K562 (cell line): ENCODE results near the gene IFNGR1. TPM values are rescaled to one million over a fixed set of nuclear protein-coding genes. Genes with fewer than 3 reads are reported as not detected.

Experiments
- ATAC-seq: fragments of 200-7000 bp; cut with Tn5 transposase; 3 replicates; pipeline ENCODE4 v1.9.1; 2020; ENCODE audit warnings: moderate library complexity
- BruUV-seq: library from RNA; stranded (reverse); fragments of 400-500 nt; replicated peaks from 2 replicates; lab custom pipeline; 2021; lab: Mats Ljungman, UMichigan
- CTCF ChIA-PET: fragments of 300-600 bp; formaldehyde crosslinking; extraction: SDS; loops from one replicate; lab custom pipeline; 2021; ENCODE audit warnings: low intra/inter-chr PET ratio; lab: Yijun Ruan, JAX
- POLR2A ChIA-PET: fragments of 300-600, 350-650 bp; sonication (Branson Sonifier 250); formaldehyde crosslinking; extraction: SDS; loops from one replicate; lab custom pipeline; 2021; ENCODE audit warnings: antibody characterized with exemption, inconsistent platforms; lab: Yijun Ruan, JAX
- DNase-seq, 4 experiments: peaks; one replicate each; pipeline versions ENCODE4 v3.0.0 to v3.0.0-alpha.2; 2011 to 2018; ENCODE audit warnings: low spot score in 3 of 4, mixed read lengths in 3 of 4; ENCODE audit errors: extremely low read depth in 1 of 4
- FAIRE-seq: peaks from 2 replicates; lab custom pipeline; 2011; peaks lifted over from hg19 to GRCh38; lab: Jason Lieb, UNC
- H2AFZ ChIP-seq: 2 replicates; pipeline ENCODE4 v1.6.0; 2011; ENCODE audit warnings: low read depth, low read length, control low read depth, inconsistent platforms
- H3K27ac ChIP-seq: fragments of 200-600 bp; 3 replicates; pipeline ENCODE4 v1.8.0; 2011; ENCODE audit warnings: low read depth, mild to moderate bottlenecking, control low read depth, inconsistent platforms, low read length, moderate library complexity, mixed read lengths; ENCODE audit errors: extremely low read depth
- H3K27me3 ChIP-seq, 2 experiments: fragments of 300-600 bp in 1 of 2; 2 replicates in 1 of 2; 3 replicates in 1 of 2; pipeline versions ENCODE4 v1.6.0 to v1.8.0; 2011; ENCODE audit warnings: inconsistent platforms in 2 of 2, low read length in 2 of 2, mild to moderate bottlenecking in 1 of 2, mixed read lengths in 1 of 2, moderate library complexity in 1 of 2; ENCODE audit not compliant: control insufficient read depth in 2 of 2, insufficient read depth in 2 of 2
- H3K36me3 ChIP-seq: fragments of 300-600 bp; 3 replicates; pipeline ENCODE4 v1.8.0; 2011; ENCODE audit warnings: mild to moderate bottlenecking, low read length, inconsistent platforms; ENCODE audit not compliant: control insufficient read depth, insufficient read depth
- H3K4me1 ChIP-seq, 2 experiments: fragments of 200-600 bp in 1 of 2; replicated peaks in 1 of 2; 2 replicates in 1 of 2; 3 replicates in 1 of 2; pipeline versions ENCODE4 v1.5.1 to v1.8.0; 2011; ENCODE audit warnings: inconsistent platforms in 2 of 2, low read length in 2 of 2, mild to moderate bottlenecking in 1 of 2, mixed read lengths in 1 of 2, moderate library complexity in 1 of 2; ENCODE audit not compliant: control insufficient read depth in 2 of 2, insufficient read depth in 2 of 2
- H3K4me2 ChIP-seq: 2 replicates; pipeline ENCODE4 v1.6.1; 2011; ENCODE audit warnings: low read length, control low read depth, inconsistent platforms, mixed read lengths; ENCODE audit not compliant: insufficient read depth
- H3K4me3 ChIP-seq: fragments of 200-600 bp; sonication (generic), shearing (Covaris generic); 2 replicates; pipeline ENCODE4 v1.5.1; 2016; ENCODE audit warnings: control low read depth, inconsistent platforms
- H3K79me2 ChIP-seq: fragments of 200-600 bp; 3 replicates; pipeline ENCODE4 v1.8.0; 2011; ENCODE audit warnings: low read length, inconsistent platforms; ENCODE audit not compliant: control insufficient read depth, insufficient read depth
- H3K9ac ChIP-seq, 2 experiments: 2 replicates each; pipeline versions ENCODE4 v1.6.0 to v1.6.1; 2011; ENCODE audit warnings: low read depth in 2 of 2, low read length in 2 of 2, control low read depth in 1 of 2, inconsistent platforms in 1 of 2, mild to moderate bottlenecking in 1 of 2, mixed read lengths in 1 of 2; ENCODE audit not compliant: insufficient read depth in 1 of 2
- H3K9me1 ChIP-seq: one replicate; pipeline ENCODE4 v1.6.0; 2011; ENCODE audit warnings: inconsistent platforms, mild to moderate bottlenecking, low read length, moderate library complexity; ENCODE audit not compliant: control insufficient read depth, insufficient read depth
- H3K9me3 ChIP-seq: replicated peaks from 2 replicates; pipeline ENCODE4 v1.5.1; 2011; ENCODE audit warnings: low read depth, low read length, inconsistent platforms; ENCODE audit not compliant: control insufficient read depth, insufficient read depth
- H4K20me1 ChIP-seq: replicated peaks from 2 replicates; pipeline ENCODE4 v1.6.1; 2011; ENCODE audit warnings: low read length, inconsistent platforms, mixed read lengths; ENCODE audit not compliant: control insufficient read depth, insufficient read depth
- ATF2 ChIP-seq: sonication (generic); formaldehyde crosslinking; IDR thresholded peaks from 2 replicates; pipeline ENCODE4 v1.8.1; 2022; ENCODE audit warnings: missing genetic modification reagents
- KDM4B ChIP-seq, 2 experiments: fragments of 450-650 bp in 1 of 2; sonication (generic) in 1 of 2; IDR thresholded peaks; 2 replicates each; pipeline ENCODE4 v1.6.1; 2016 to 2017; ENCODE audit warnings: borderline replicate concordance in 2 of 2, antibody characterized with exemption in 1 of 2, low read depth in 1 of 2, mild to moderate bottlenecking in 1 of 2
- U2AF1 ChIP-seq: fragments of 200-400 bp; formaldehyde crosslinking; optimal IDR thresholded peaks from 2 replicates; pipeline ENCODE3; 2017; ENCODE audit warnings: mild to moderate bottlenecking, low read depth, low read length, moderate library complexity
- ZBTB2 ChIP-seq: fragments of 450-650 bp; IDR thresholded peaks from 2 replicates; pipeline ENCODE4 v1.6.1; 2016; ENCODE audit warnings: antibody characterized with exemption
- ZBTB26 ChIP-seq: fragments of 450-650 bp; formaldehyde crosslinking; IDR thresholded peaks from 2 replicates; pipeline ENCODE4 v1.4.0; 2022; ENCODE audit warnings: missing genetic modification characterization
- ZNF121 ChIP-seq: sonication (generic); formaldehyde crosslinking; conservative IDR thresholded peaks from 2 replicates; pipeline ENCODE4 v1.8.0; 2022; ENCODE audit warnings: missing genetic modification reagents
- ZNF445 ChIP-seq: fragments of 250-450 bp; sonication (Bioruptor Pico); IDR thresholded peaks from 2 replicates; pipeline ENCODE4 v1.4.0; 2020; ENCODE audit warnings: low read depth, mild to moderate bottlenecking, moderate library complexity
- WGBS: fragments of 100-300 bp; shearing (Covaris generic); methylation state at CpG from one replicate; pipeline ENCODE4 v1.1.6; 2016; ENCODE audit warnings: low coverage, mixed read lengths; ENCODE audit not compliant: insufficient coverage; ENCODE audit errors: missing lambda C conversion rate; 5-methylcytosine and 5-hydroxymethylcytosine counted together
- in situ Hi-C: fragments of 300-500 bp; cut with MboI; formaldehyde crosslinking; loops from 4 replicates; pipeline ENCODE4 v1.15.0; 2018; ENCODE audit warnings: inconsistent platforms, mixed read lengths
- intact Hi-C: fragments of 100-400 bp; cut with micrococcal nuclease; formaldehyde crosslinking; loops from 2 replicates; pipeline ENCODE4 v1.14.2; 2022
- polyA plus RNA-seq, 8 experiments: library from polyadenylated mRNA; depleted of rRNA in 4 of 8; stranded (reverse) in 5 of 8; unstranded in 3 of 8; fragments of >200 nt; fragmentation: Nextera tagmentation in 2 of 8; fragmentation: Illumina TruSeq in 1 of 8; extraction: Ambion mirVana in 2 of 8; extraction: Trizol in 1 of 8; gene quantifications; 2 replicates each; pipeline versions ENCODE4 v1.2.1 to v1.2.3, GENCODE V29; 2011 to 2014; ENCODE audit warnings: inconsistent platforms in 1 of 8, missing spikeins in 1 of 8
- total RNA-seq, 7 experiments: library from RNA; depleted of rRNA in 6 of 7; stranded (reverse); fragments of >200 nt in 6 of 7; fragmentation: Illumina TruSeq in 2 of 7; extraction: Trizol in 2 of 7; gene quantifications; 2 replicates each; pipeline versions ENCODE4 v1.2.1 to v1.2.3, GENCODE V29; 2011 to 2021; ENCODE audit warnings: low replicate concordance in 1 of 7
- TF ChIP-seq, protein P1 (sequence below): fragments of 450-650 bp; IDR thresholded peaks from 2 replicates; pipeline ENCODE4 v1.6.1; 2016; ENCODE audit warnings: mild to moderate bottlenecking
- TF ChIP-seq, protein P2 (sequence below): sonication (generic); formaldehyde crosslinking; IDR thresholded peaks from 2 replicates; pipeline ENCODE4 v1.8.1; 2023; ENCODE audit warnings: mild to moderate bottlenecking, missing genetic modification reagents
- TF ChIP-seq, protein P3 (sequence below), 3 experiments: IDR thresholded peaks in 2 of 3; conservative IDR thresholded peaks in 1 of 3; 2 replicates each; pipeline ENCODE4 v1.5.1; 2011 to 2012; ENCODE audit warnings: low read length in 3 of 3, mild to moderate bottlenecking in 3 of 3, control low read depth in 2 of 3, improper control_type of control experiment in 1 of 3, inconsistent platforms in 1 of 3, low read depth in 1 of 3, mixed read lengths in 1 of 3, moderate library complexity in 1 of 3; ENCODE audit not compliant: insufficient read depth in 2 of 3

The IFNGR1 gene
- total and polyA plus RNA-seq, 9 of the 15 experiments (the other 6 are each of a cell fraction or from before 2014, with no cell fraction given): 14.7 to 47.0 (median 26.7) TPM

DNA sequence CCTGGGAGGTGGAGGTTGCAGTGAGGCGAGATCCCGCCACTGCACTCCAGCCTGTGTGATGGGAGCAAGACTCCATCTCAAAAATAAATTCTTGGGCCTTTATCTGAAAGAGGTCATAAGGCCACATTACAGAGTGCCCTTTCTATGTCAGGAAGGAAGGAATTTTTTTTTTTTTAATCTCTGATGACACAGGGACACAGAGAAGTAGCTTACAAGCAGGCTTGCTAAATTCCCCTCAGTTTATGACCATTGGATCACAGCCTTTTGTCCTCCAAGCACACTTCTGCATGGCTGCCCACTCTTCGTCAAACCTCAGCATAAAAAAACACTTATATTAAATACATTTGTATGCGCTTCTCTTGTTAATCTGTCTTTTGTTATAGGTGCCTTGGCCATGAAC is 7.5 kb upstream of the IFNGR1 start:
- no peaks in the 10 kb centered on the region for H3K36me3 ChIP-seq
- WGBS: 67% methylated on average over 4 of the region's 4 CpGs
- DNase-seq (no peak), FAIRE-seq (no peak), ATAC-seq (no peak)
- ChIA-PET POLR2A (no interaction called here), CTCF (no interaction called here)
- no peak overlapping the region for H3K4me2 ChIP-seq
- no TSS peak for BruUV-seq
- intact Hi-C loops: no loop called here
- no peak overlapping the region for H2AFZ ChIP-seq
- H3K79me2 ChIP-seq: no peaks in the 10 kb centered on the region
- no peak overlapping the region for H3K4me3 ChIP-seq
- no peaks in the 10 kb centered on the region for H3K9me1 ChIP-seq
- no peak overlapping the region for H3K27ac ChIP-seq
- H4K20me1 ChIP-seq: no peaks in the 10 kb centered on the region
- H3K27me3 ChIP-seq: peaks cover 0 to 11% of the 10 kb centered on the region in 2 experiments; a peak in 3 of 5 replicates
- in situ Hi-C loops: no loop called here
- no peak overlapping the region for H3K9ac ChIP-seq
- H3K4me1 ChIP-seq: peaks cover 4 to 31% of the 10 kb centered on the region in 2 experiments; a peak in 4 of 5 replicates
- no peaks in the 10 kb centered on the region for H3K9me3 ChIP-seq
- no peak for TF ChIP-seq ZBTB2
- TF ChIP-seq U2AF1: no peak
- TF ChIP-seq, protein P1, sequence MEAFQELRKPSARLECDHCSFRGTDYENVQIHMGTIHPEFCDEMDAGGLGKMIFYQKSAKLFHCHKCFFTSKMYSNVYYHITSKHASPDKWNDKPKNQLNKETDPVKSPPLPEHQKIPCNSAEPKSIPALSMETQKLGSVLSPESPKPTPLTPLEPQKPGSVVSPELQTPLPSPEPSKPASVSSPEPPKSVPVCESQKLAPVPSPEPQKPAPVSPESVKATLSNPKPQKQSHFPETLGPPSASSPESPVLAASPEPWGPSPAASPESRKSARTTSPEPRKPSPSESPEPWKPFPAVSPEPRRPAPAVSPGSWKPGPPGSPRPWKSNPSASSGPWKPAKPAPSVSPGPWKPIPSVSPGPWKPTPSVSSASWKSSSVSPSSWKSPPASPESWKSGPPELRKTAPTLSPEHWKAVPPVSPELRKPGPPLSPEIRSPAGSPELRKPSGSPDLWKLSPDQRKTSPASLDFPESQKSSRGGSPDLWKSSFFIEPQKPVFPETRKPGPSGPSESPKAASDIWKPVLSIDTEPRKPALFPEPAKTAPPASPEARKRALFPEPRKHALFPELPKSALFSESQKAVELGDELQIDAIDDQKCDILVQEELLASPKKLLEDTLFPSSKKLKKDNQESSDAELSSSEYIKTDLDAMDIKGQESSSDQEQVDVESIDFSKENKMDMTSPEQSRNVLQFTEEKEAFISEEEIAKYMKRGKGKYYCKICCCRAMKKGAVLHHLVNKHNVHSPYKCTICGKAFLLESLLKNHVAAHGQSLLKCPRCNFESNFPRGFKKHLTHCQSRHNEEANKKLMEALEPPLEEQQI: no peak
- TF ChIP-seq ZNF445 (CRISPR knock-in tag): no peak
- TF ChIP-seq, protein P2, sequence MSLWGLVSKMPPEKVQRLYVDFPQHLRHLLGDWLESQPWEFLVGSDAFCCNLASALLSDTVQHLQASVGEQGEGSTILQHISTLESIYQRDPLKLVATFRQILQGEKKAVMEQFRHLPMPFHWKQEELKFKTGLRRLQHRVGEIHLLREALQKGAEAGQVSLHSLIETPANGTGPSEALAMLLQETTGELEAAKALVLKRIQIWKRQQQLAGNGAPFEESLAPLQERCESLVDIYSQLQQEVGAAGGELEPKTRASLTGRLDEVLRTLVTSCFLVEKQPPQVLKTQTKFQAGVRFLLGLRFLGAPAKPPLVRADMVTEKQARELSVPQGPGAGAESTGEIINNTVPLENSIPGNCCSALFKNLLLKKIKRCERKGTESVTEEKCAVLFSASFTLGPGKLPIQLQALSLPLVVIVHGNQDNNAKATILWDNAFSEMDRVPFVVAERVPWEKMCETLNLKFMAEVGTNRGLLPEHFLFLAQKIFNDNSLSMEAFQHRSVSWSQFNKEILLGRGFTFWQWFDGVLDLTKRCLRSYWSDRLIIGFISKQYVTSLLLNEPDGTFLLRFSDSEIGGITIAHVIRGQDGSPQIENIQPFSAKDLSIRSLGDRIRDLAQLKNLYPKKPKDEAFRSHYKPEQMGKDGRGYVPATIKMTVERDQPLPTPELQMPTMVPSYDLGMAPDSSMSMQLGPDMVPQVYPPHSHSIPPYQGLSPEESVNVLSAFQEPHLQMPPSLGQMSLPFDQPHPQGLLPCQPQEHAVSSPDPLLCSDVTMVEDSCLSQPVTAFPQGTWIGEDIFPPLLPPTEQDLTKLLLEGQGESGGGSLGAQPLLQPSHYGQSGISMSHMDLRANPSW (CRISPR knock-in tag): no peak
- no peak for TF ChIP-seq ZBTB26 (CRISPR knock-in tag)
- TF ChIP-seq, protein P3, sequence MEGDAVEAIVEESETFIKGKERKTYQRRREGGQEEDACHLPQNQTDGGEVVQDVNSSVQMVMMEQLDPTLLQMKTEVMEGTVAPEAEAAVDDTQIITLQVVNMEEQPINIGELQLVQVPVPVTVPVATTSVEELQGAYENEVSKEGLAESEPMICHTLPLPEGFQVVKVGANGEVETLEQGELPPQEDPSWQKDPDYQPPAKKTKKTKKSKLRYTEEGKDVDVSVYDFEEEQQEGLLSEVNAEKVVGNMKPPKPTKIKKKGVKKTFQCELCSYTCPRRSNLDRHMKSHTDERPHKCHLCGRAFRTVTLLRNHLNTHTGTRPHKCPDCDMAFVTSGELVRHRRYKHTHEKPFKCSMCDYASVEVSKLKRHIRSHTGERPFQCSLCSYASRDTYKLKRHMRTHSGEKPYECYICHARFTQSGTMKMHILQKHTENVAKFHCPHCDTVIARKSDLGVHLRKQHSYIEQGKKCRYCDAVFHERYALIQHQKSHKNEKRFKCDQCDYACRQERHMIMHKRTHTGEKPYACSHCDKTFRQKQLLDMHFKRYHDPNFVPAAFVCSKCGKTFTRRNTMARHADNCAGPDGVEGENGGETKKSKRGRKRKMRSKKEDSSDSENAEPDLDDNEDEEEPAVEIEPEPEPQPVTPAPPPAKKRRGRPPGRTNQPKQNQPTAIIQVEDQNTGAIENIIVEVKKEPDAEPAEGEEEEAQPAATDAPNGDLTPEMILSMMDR (IDR thresholded peaks at IDR 0.05 in 2 of 3, conservative IDR thresholded peaks at IDR 0.05 in 1 of 3; ENCODE audit: insufficient read depth in 2 of 3, low read depth in 1 of 3, low read length in 3 of 3): no peak
- TF ChIP-seq ATF2: no peak
- no peak for TF ChIP-seq ZNF121 (CRISPR knock-in tag)
- TF ChIP-seq KDM4B (IDR thresholded peaks at IDR 0.05; ENCODE audit: borderline replicate concordance in 2 of 2, low read depth in 1 of 2): no peak
